HepG2 (cell line): Measurements from ENCODE around the gene PAX7. TPM values are rescaled to one million over a fixed set of nuclear protein-coding genes. Genes with fewer than 3 reads are reported as not detected.
A peak's percentile ranks its signal among the peaks of the same experiment; 100 is the strongest.

ENCODE experiments used
- ATAC-seq: fragments of 200-7000 bp; cut with Tn5 transposase; 3 replicates; pipeline ENCODE4 v1.9.1; 2020; ENCODE audit warnings: mild to moderate bottlenecking, moderate library complexity
- BruUV-seq: library from RNA; stranded (reverse); fragments of 400-500 nt; replicated peaks from 2 replicates; lab custom pipeline; 2021; lab: Mats Ljungman, UMichigan
- CTCF ChIA-PET: fragments of 300-600 bp; formaldehyde crosslinking; extraction: SDS; loops from one replicate; lab custom pipeline; 2021; ENCODE audit warnings: low total read pairs, inconsistent platforms, low intra/inter-chr PET ratio; lab: Yijun Ruan, JAX
- POLR2A ChIA-PET: fragments of 350-600 bp; sonication (Branson Sonifier 250); formaldehyde crosslinking; loops from one replicate; lab custom pipeline; 2020; ENCODE audit warnings: antibody characterized with exemption, inconsistent platforms; lab: Yijun Ruan, JAX
- DNase-seq: peaks from one replicate; pipeline ENCODE4 v3.0.0-alpha.2; 2015; ENCODE audit warnings: low spot score
- FAIRE-seq: peaks from 3 replicates; lab custom pipeline; 2011; peaks lifted over from hg19 to GRCh38; lab: Jason Lieb, UNC
- H2AFZ ChIP-seq: one replicate; pipeline ENCODE4 v1.6.1; 2011; ENCODE audit warnings: low read length, inconsistent platforms
- H3K27ac ChIP-seq: fragments of 300-600 bp; 3 replicates; pipeline ENCODE4 v1.8.0; 2011; ENCODE audit warnings: mixed run types, mild to moderate bottlenecking, mixed read lengths, low read length, inconsistent platforms; ENCODE audit not compliant: insufficient read depth; ENCODE audit errors: extremely low read length
- H3K27me3 ChIP-seq, 2 experiments: fragments of 200-600 bp in 1 of 2; 2 replicates in 1 of 2; 3 replicates in 1 of 2; pipeline versions ENCODE4 v1.6.0 to v1.8.0; 2011; ENCODE audit warnings: low read length in 2 of 2, mild to moderate bottlenecking in 2 of 2, moderate library complexity in 2 of 2, inconsistent platforms in 1 of 2; ENCODE audit not compliant: insufficient read depth in 2 of 2, control insufficient read depth in 1 of 2
- H3K36me3 ChIP-seq, 2 experiments: fragments of 200-600 bp in 1 of 2; replicated peaks in 1 of 2; 2 replicates in 1 of 2; 3 replicates in 1 of 2; pipeline versions ENCODE4 v1.5.1 to v1.8.0; 2011; ENCODE audit warnings: low read length in 2 of 2, inconsistent platforms in 1 of 2; ENCODE audit not compliant: insufficient read depth in 2 of 2, control insufficient read depth in 1 of 2
- H3K4me1 ChIP-seq: 2 replicates; pipeline ENCODE4 v1.5.1; 2012; ENCODE audit warnings: low read length, inconsistent platforms; ENCODE audit not compliant: insufficient read depth
- H3K4me2 ChIP-seq: 2 replicates; pipeline ENCODE4 v1.6.0; 2011; ENCODE audit warnings: low read depth, low read length, inconsistent platforms
- H3K4me3 ChIP-seq, 3 experiments: fragments of 200-600 bp in 1 of 3; sonication (generic), shearing (Covaris generic) in 1 of 3; replicated peaks in 1 of 3; 2 replicates each; pipeline ENCODE4 v1.5.1; 2011 to 2016; ENCODE audit warnings: low read length in 3 of 3, inconsistent platforms in 2 of 3, low read depth in 2 of 3, mild to moderate bottlenecking in 2 of 3, control low read depth in 1 of 3, mixed read lengths in 1 of 3; ENCODE audit not compliant: insufficient read depth in 1 of 3
- H3K79me2 ChIP-seq: one replicate; pipeline ENCODE4 v1.6.1; 2011; ENCODE audit warnings: low read length, inconsistent platforms; ENCODE audit not compliant: insufficient read depth
- H3K9ac ChIP-seq: 2 replicates; pipeline ENCODE4 v1.6.0; 2011; ENCODE audit warnings: mild to moderate bottlenecking, low read depth, low read length, inconsistent platforms; ENCODE audit not compliant: insufficient read depth
- H3K9me3 ChIP-seq: 2 replicates; pipeline ENCODE4 v1.5.1; 2012; ENCODE audit warnings: mild to moderate bottlenecking, low read length
- H4K20me1 ChIP-seq: 2 replicates; pipeline ENCODE4 v1.6.0; 2011; ENCODE audit warnings: inconsistent platforms, mild to moderate bottlenecking, low read length, moderate library complexity; ENCODE audit not compliant: insufficient read depth
- BORCS8-MEF2B ChIP-seq: sonication (generic); formaldehyde crosslinking; IDR thresholded peaks from 2 replicates; pipeline ENCODE4 v1.8.0; 2022; ENCODE audit warnings: mild to moderate bottlenecking, missing genetic modification reagents
- EP300 ChIP-seq, 3 experiments: sonication (generic) in 1 of 3; formaldehyde crosslinking in 1 of 3; IDR thresholded peaks; 2 replicates each; pipeline versions ENCODE4 v1.5.1 to v1.6.1; 2011 to 2020; ENCODE audit warnings: low read depth in 2 of 3, low read length in 2 of 3, borderline replicate concordance in 1 of 3, improper control_type of control experiment in 1 of 3, mild to moderate bottlenecking in 1 of 3, missing genetic modification reagents in 1 of 3, moderate library complexity in 1 of 3
- MTF2 ChIP-seq: sonication (generic); formaldehyde crosslinking; IDR thresholded peaks from 2 replicates; pipeline ENCODE4 v1.5.0; 2020; ENCODE audit warnings: missing genetic modification reagents, borderline replicate concordance
- NAIF1 ChIP-seq: sonication (generic); formaldehyde crosslinking; IDR thresholded peaks from 2 replicates; pipeline ENCODE4 v1.5.0; 2020; ENCODE audit warnings: mild to moderate bottlenecking, missing genetic modification reagents, borderline replicate concordance
- POLR2A ChIP-seq, 2 experiments: IDR thresholded peaks; 2 replicates each; pipeline ENCODE4 v1.6.1; 2011; ENCODE audit warnings: low read depth in 2 of 2, low read length in 2 of 2, mild to moderate bottlenecking in 1 of 2, moderate library complexity in 1 of 2; ENCODE audit not compliant: insufficient read depth in 1 of 2
- SMARCC2 ChIP-seq: fragments of 450-650 bp; IDR thresholded peaks from 2 replicates; pipeline ENCODE4 v1.6.1; 2017; ENCODE audit warnings: antibody characterized with exemption, mild to moderate bottlenecking
- SP5 ChIP-seq: IDR thresholded peaks from 2 replicates; pipeline ENCODE4 v1.6.1; 2016; ENCODE audit warnings: low read depth, borderline replicate concordance
- TBX2 ChIP-seq: sonication (generic); formaldehyde crosslinking; IDR thresholded peaks from 2 replicates; pipeline ENCODE4 v1.5.0; 2020; ENCODE audit warnings: missing genetic modification reagents, mild to moderate bottlenecking, borderline replicate concordance
- TP53 ChIP-seq: sonication (generic); formaldehyde crosslinking; conservative IDR thresholded peaks from 2 replicates; pipeline ENCODE4 v1.4.0; 2020; ENCODE audit warnings: missing genetic modification reagents
- ZBTB14 ChIP-seq: sonication (generic); formaldehyde crosslinking; IDR thresholded peaks from 2 replicates; pipeline ENCODE4 v1.4.0; 2020; ENCODE audit warnings: missing genetic modification reagents
- ZFY ChIP-seq: sonication (generic); formaldehyde crosslinking; IDR thresholded peaks from 2 replicates; pipeline ENCODE4 v1.4.0; 2020; ENCODE audit warnings: missing genetic modification reagents
- ZNF512B ChIP-seq: sonication (generic); formaldehyde crosslinking; IDR thresholded peaks from 2 replicates; pipeline ENCODE4 v1.5.1; 2020; ENCODE audit warnings: missing genetic modification reagents, mild to moderate bottlenecking, borderline replicate concordance
- ZNF639 ChIP-seq: conservative IDR thresholded peaks from 2 replicates; pipeline ENCODE4 v1.6.1; 2018; ENCODE audit warnings: missing genetic modification reagents
- WGBS: methylation state at CpG from one replicate; pipeline ENCODE4 v1.1.6; 2017; ENCODE audit warnings: low lambda C conversion rate; 5-methylcytosine and 5-hydroxymethylcytosine counted together
- in situ Hi-C: cut with HindIII; loops from 2 replicates; pipeline ENCODE4 v1.10.0; 2017; ENCODE audit warnings: low pct_unique_long_range_greater_than_20kb; ENCODE audit not compliant: extremely low pct_ligation_motif_present
- intact Hi-C: fragments of 100-400 bp; cut with micrococcal nuclease; formaldehyde crosslinking; loops from one replicate; pipeline ENCODE4 v1.10.0; 2022; ENCODE audit not compliant: unreplicated experiment
- polyA plus RNA-seq, 8 experiments: library from polyadenylated mRNA; depleted of rRNA in 3 of 8; stranded (reverse) in 7 of 8; unstranded in 1 of 8; fragments of >200 nt; fragmentation: Illumina TruSeq in 4 of 8; extraction: Trizol in 4 of 8; gene quantifications; 2 replicates each; pipeline versions ENCODE4 v1.2.1 to v1.2.3, GENCODE V29; 2011 to 2016; ENCODE audit warnings: low read depth in 4 of 8, missing spikeins in 1 of 8, mixed read lengths in 1 of 8; ENCODE audit not compliant: insufficient read depth in 1 of 8
- total RNA-seq, 5 experiments: library from RNA; depleted of rRNA; stranded (reverse); fragments of >200 nt; fragmentation: Illumina TruSeq; extraction: Trizol; gene quantifications; 2 replicates each; pipeline ENCODE4 v1.2.3, GENCODE V29; 2016; ENCODE audit warnings: low read depth in 1 of 5
- TF ChIP-seq, protein P1 (sequence below): sonication (generic); formaldehyde crosslinking; IDR thresholded peaks from 2 replicates; pipeline ENCODE4 v1.4.0; 2020; ENCODE audit warnings: low read depth, mild to moderate bottlenecking, missing genetic modification reagents
- TF ChIP-seq, protein P2 (sequence below): IDR thresholded peaks from 2 replicates; pipeline ENCODE4 v1.6.1; 2016; ENCODE audit warnings: missing compliant biosample characterization, missing genetic modification reagents, borderline replicate concordance

The PAX7 gene
- total and polyA plus RNA-seq, 2 of the 13 experiments (the other 11 are each of a cell fraction or from before 2014, with no cell fraction given), result not detected

GRCh38 chr1:18644973-18645746 is 14.5 kb downstream of the PAX7 start:
- no peaks in the 10 kb centered on the region for H3K79me2 ChIP-seq
- no TSS peak for BruUV-seq
- no peak overlapping the region; a peak in 1 of 6 replicates for H3K4me3 ChIP-seq
- H3K4me2 ChIP-seq, result peak overlapping the region; percentile 54
- intact Hi-C loops, result no loop called here
- H2AFZ ChIP-seq, result no peak overlapping the region
- peaks cover 25% of the 10 kb centered on the region; the same call in 1 of the 2 replicates for H4K20me1 ChIP-seq
- DNase-seq (peak; percentile 63), ATAC-seq (peak; percentile 44), FAIRE-seq (no peak)
- CTCF ChIA-PET, result no interaction called here
- POLR2A ChIA-PET, result no interaction called here
- no peaks in the 10 kb centered on the region for H3K36me3 ChIP-seq
- H3K27ac ChIP-seq, result no peak overlapping the region
- peaks cover 44% of the 10 kb centered on the region for H3K4me1 ChIP-seq
- no peak overlapping the region for H3K9ac ChIP-seq
- peaks cover 17 to 93% of the 10 kb centered on the region in 2 experiments for H3K27me3 ChIP-seq
- 1% methylated on average over 35 of the region's 46 CpGs for WGBS
- in situ Hi-C loops, result no loop called here
- H3K9me3 ChIP-seq, result no peaks in the 10 kb centered on the region
- TF ChIP-seq, protein P1, sequence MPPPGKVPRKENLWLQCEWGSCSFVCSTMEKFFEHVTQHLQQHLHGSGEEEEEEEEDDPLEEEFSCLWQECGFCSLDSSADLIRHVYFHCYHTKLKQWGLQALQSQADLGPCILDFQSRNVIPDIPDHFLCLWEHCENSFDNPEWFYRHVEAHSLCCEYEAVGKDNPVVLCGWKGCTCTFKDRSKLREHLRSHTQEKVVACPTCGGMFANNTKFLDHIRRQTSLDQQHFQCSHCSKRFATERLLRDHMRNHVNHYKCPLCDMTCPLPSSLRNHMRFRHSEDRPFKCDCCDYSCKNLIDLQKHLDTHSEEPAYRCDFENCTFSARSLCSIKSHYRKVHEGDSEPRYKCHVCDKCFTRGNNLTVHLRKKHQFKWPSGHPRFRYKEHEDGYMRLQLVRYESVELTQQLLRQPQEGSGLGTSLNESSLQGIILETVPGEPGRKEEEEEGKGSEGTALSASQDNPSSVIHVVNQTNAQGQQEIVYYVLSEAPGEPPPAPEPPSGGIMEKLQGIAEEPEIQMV (CRISPR knock-in tag), result no peak
- peak; percentile 90 for TF ChIP-seq SP5 (CRISPR knock-in tag)
- peak in 1 of 2 experiments; percentile 34; a peak in 1 of 4 replicates for TF ChIP-seq EP300 (IDR thresholded peaks at IDR 0.05; ENCODE audit: low read depth in 2 of 2, low read length in 2 of 2)
- no peak for TF ChIP-seq EP300 (CRISPR knock-in tag; IDR thresholded peaks at IDR 0.05; ENCODE audit: borderline replicate concordance)
- no peak for TF ChIP-seq TP53
- TF ChIP-seq, protein P2, sequence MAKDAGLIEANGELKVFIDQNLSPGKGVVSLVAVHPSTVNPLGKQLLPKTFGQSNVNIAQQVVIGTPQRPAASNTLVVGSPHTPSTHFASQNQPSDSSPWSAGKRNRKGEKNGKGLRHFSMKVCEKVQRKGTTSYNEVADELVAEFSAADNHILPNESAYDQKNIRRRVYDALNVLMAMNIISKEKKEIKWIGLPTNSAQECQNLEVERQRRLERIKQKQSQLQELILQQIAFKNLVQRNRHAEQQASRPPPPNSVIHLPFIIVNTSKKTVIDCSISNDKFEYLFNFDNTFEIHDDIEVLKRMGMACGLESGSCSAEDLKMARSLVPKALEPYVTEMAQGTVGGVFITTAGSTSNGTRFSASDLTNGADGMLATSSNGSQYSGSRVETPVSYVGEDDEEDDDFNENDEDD (CRISPR knock-in tag), result peak; percentile 23; the same call in 1 of the 2 replicates
- no peak for TF ChIP-seq BORCS8-MEF2B
- no peak for TF ChIP-seq ZNF639 (CRISPR knock-in tag)
- no peak for TF ChIP-seq NAIF1
- TF ChIP-seq ZBTB14 (CRISPR knock-in tag), result peak; percentile 63
- peak; percentile 15; the same call in 1 of the 2 replicates for TF ChIP-seq ZFY (CRISPR knock-in tag)
- no peak for TF ChIP-seq POLR2A (IDR thresholded peaks at IDR 0.05; ENCODE audit: insufficient read depth in 1 of 2, low read depth in 2 of 2, low read length in 2 of 2)
- TF ChIP-seq SMARCC2, result no peak
- TF ChIP-seq TBX2 (CRISPR knock-in tag), result peak; percentile 71
- no peak for TF ChIP-seq MTF2 (CRISPR knock-in tag)
- TF ChIP-seq ZNF512B, result 0 out of 2 replicates have a peak, but pooled peaks have one; percentile 44
